GM19193 (cell line): Measurements from ENCODE around the gene GPATCH1.

Experiments
- POLR2A ChIP-seq: IDR thresholded peaks from 4 replicates; pipeline ENCODE4 v1.6.1; 2011; ENCODE audit not compliant: insufficient read depth, insufficient read length; ENCODE audit errors: extremely low read depth

GPATCH1 gene

DNA sequence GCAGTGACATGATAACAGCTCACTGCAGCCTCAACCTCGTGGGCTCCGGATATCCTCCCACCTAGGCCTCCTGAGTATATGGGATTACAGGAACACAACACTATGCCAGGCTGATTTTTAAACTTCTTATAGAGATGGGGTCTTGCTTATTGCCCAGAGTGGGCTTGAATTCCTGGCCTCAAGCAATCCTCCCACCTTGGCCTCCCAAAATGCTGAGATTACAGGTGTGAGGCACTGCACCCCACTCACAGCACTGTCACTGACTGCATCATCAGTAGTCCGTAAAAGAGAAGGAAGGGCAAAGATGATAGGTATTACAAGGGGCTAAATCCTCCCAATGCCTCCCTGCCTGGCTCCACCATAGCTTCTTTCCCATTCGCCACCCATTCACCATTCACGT is 20.4 kb upstream of the GPATCH1 start:
- no peak for TF ChIP-seq POLR2A

DNA sequence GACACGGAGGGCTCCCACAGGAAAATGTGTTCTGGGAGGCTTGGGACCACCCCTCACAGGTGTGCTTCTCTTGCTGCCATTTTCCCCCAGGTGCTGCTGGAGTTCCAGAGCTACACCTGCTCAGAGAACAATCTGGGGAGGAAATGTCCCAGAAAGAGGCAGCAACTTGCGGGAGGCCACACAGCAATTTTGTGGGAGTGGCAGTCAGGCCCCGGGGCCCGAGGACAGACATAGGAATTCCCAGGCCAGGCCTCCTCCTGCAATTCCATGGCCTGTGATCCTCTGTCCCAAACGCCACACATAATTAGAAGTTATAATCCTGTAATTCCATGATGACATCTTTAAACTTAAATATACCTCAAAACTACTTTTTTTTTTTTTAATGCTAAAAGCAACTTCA is 18.1 kb upstream of the GPATCH1 start:
- TF ChIP-seq POLR2A: no peak

DNA sequence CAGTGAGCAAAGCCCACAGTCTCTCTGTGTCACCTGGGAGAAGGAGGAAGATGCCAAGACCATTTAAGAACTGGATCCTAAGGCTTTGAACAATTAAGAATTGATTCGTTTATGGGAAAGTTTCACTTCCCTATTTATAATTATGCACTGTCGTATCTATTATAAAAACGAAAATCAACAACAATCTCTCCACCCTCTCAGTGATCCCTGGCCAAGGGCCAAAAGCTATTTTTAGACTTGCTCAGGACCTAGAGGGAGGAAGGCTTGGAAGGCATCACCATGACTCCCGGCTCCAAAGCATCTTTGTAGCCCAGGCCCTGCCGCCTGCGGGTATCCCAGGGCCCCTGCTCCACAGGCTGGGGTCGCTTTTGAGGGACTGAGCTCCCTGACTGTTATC is 17.6 kb upstream of the GPATCH1 start:
- no peak for TF ChIP-seq POLR2A

DNA sequence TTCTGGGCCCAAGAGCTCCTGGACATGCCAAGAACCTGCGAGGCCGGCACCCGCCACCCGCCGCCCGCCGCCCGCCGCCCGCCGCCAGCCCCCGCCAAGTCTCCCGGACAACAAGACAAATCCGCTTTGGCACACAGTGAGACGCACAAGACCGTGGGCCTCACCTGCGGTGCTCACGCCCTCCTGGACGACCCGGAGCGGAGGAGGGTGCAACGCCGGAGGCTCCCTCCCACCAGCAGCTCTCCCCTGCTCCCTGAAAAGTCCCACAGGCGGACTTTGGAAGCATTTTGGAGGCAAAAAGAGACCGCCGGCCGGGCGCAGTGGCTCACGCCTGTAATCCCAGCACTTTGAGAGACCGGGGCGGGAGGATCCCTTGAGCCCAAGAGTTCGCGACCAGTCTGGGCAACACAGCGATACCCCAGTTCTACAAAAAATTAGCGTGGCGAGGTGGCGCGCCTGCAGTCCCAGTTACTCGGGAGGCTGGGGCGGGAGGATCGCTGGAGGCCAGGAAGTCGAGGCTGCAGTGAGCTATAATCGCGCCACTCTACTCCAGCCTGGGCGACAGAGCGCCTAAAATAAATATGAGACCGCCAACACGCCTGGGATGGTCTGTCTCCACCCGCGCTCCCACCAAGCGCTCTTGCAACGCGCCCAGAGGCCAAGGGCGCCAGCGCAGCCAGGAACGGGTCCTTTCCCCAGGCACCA is 17.1 kb upstream of the GPATCH1 start:
- no peak for TF ChIP-seq POLR2A

GRCh38 chr19:33064458-33064791 is 16.6 kb upstream of the GPATCH1 start:
- TF ChIP-seq POLR2A: no peak

DNA sequence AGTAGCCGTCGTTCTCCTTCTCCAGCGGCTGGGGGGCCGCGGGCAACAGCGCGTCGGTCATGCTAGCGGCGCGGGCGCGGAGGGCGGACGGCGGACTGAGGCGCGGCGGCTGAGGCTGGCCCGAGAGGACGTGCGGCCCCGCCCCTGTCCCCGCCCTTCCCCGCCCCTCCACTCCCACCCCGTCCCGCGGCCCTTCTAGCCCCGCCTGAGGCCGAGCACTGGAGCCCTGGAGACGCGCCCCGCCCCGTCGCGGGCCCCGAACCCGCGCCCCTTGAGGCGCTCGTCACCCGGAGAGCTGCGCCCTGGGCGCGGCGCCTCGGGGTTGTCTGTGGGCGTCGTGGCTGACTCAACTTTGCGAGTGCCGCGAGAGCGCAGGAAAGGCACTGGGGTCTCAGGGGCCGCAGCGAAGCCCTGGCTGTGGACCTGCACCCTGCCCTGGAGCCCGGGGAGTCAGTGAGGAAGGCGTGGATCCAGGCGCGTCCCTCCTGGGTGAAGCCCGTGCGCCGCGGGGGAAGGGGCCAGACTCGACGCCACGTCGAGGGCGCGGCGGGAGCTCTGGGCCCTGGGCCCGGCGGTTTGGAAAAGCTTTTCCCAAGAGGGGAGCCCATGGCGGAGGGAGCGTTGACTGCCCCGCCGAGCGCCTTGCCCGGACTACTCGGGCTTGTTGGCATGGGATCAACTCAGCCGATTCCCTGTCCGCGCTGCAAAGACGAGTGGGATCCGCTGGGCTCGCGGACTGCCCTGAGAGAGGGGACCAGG is 16.0 kb upstream of the GPATCH1 start, which contains the start of gene RHPN2:
TSS of gene RHPN2 (minus strand) at position 97 of the 759 bp plus-strand sequence. CDS start at position 61, 36 bp downstream.
- no peak for TF ChIP-seq POLR2A

GRCh38 chr19:33066543-33066942 is 14.4 kb upstream of the GPATCH1 start:
- no peak for TF ChIP-seq POLR2A

- no peak for TF ChIP-seq POLR2A
Observed at GRCh38 chr19:33067121-33067520, 13.9 kb upstream of the GPATCH1 start.

DNA sequence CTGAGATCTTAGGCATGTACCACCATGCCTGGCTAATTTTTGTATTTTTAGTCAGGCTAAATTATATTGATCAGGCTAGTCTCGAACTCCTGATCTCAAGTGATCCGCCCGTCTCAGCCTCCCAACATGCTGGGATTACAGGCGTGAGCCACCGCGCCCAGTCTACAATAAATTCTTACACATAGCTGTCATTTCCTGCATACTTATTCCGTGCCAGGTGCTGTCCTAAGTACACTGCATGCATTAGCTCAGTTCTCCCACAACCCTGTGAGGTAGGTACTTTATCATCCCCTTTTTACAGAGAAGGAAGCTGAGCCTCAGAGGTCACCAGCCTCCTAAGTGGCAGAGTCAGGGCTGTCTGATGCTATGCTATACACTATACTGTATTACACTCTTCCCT is 9.1 kb upstream of the GPATCH1 start:
- no peak for TF ChIP-seq POLR2A

GRCh38 chr19:33075519-33075918 is 5.5 kb upstream of the GPATCH1 start:
- TF ChIP-seq POLR2A: no peak

DNA sequence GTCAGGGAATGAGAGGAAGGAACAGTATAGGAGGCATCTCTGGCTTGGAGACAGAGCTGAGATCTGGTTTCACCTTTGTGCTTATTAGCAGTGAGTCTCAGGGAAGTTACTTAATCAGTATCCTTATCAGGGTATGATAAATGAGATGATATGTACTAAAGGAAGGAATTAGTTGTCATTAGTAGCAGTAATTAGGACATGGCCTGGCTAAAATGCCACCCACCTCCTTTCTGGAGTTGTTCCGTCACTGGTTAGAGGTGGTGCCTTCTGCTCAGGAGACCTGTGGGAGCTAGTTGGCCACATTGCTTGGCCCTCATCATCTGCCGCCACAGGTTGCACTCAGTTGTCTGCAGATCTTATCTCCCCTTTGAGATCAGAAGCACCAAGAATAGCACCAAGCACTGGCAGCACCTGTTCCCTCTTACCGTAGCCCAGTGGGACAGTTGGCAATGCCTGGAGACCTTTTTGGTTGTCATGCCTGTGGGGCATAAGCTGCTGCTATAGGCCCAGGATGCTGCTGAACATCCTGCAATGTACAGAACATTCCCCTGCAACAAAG is 4.7 kb downstream of the GPATCH1 start:
- no peak for TF ChIP-seq POLR2A

DNA sequence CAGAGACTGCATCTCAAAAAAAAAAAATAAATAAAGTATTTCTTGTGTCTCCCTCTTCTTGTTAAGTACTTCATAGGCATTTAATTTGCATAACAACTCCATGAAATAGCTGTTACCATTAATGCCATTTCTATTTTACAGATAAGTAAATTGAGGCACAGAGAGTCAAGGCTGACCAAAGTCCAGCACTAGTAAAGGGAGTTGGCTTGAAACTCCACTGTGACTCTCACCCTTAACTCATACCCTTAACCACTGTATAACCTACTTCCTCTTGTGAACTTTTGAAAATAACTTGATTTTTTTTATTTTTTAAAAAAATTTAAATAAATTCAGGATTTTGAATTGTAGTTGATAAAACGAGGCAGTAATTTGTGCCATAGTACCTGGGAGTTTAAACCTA is 6.0 kb downstream of the GPATCH1 start:
- TF ChIP-seq POLR2A: no peak

DNA sequence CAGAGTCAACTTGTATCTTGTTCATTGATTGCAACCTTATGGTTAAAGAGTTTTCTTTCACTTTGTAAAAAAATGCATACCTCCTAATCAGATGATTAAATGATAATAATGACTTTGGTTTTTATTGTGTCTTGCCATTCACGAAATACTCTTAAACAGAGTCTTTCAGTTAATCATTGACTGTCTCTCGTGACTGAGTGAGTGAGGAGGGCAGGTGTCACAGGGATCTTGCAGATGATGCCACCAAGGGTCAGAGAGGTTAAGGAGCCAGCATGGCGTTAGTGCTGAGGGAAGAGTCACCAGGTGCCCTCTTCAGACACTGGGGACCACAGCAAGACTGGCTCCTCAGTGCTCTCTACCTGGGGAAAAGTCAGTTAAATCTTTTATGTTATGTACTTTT is 8.0 kb downstream of the GPATCH1 start:
- no peak for TF ChIP-seq POLR2A

- TF ChIP-seq POLR2A: no peak
Observed at GRCh38 chr19:33090179-33090578, 9.2 kb downstream of the GPATCH1 start.

DNA sequence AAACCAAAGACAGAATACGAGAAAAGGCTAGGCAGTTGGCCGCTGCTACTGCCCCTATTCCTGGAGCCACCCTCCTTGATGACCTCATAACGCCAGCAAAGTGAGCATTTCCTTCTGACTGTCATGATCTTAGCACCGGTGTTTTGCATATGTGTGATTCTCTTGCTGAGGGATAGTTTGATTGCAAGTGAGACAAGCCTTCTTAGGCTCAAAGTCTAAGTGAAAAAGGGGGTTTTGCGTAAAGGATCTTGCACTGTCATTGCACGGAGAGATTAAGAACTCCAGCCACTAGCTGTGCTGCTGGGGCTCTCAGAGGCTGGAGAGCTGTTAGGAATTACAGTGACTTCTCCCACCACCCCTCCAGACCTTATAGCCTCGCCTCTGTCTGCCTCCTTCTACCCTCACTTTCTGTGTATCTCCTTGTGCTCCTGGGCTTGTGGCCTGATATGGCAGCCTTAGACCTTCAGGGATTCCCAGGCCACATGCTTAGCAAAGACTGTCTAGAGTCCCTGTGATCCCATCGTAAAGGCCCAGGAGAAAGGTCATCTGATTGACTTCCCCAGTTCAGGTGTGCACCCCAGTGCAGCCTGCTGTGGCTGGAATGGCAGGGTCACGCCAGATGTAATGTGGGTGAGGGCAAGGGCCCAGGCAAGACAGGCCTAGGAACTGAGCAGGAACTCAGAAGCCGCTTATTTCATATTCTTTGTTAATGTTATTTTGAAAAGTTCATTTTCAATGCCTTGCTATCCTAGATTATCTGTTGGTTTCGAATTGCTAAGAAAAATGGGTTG is 12.6 kb downstream of the GPATCH1 start:
- no peak for TF ChIP-seq POLR2A
